HG03442 (cell line): ENCODE data around the gene HBZ.
"Not testable (repeated sequence)": the region's sequence is repeated elsewhere in the genome, so short reads cannot be mapped to it uniquely, and the experiment has no call there.

ENCODE experiments used
- ATAC-seq: cut with Tn5 transposase; IDR thresholded peaks from one replicate; pipeline ENCODE4 v1.9.1; 2021; ENCODE audit warnings: mild to moderate bottlenecking, moderate library complexity; ENCODE audit not compliant: unreplicated experiment

The HBZ gene

GRCh38 chr16:152141-153128 lies at the start of gene HBZ:
Gene HBZ, plus strand, starts transcription at chr16:152644. Its CDS starts 266 bp downstream, at chr16:152910.
- ATAC-seq, result no peak

- ATAC-seq, result no peak
These were observed 48.1 kb upstream of the HBZ start for GRCh38 chr16:104355-104754.

- no peak for ATAC-seq
These were observed 47.5 kb upstream of the HBZ start for GRCh38 chr16:104928-105327.

GRCh38 chr16:105521-105920 lies 46.9 kb upstream of the HBZ start:
- ATAC-seq, result no peak

GRCh38 chr16:106623-107324 lies 45.7 kb upstream of the HBZ start:
- ATAC-seq, result no peak

- ATAC-seq, result no peak
These were observed 40.1 kb upstream of the HBZ start for GRCh38 chr16:112153-112840.

GRCh38 chr16:114327-114726 lies 38.1 kb upstream of the HBZ start:
- ATAC-seq, result no peak

- ATAC-seq, result no peak
These were observed 36.4 kb upstream of the HBZ start for GRCh38 chr16:116015-116414.

GRCh38 chr16:117379-118365 lies 34.8 kb upstream of the HBZ start:
- ATAC-seq, result no peak

GRCh38 chr16:118857-119256 lies 33.6 kb upstream of the HBZ start:
- no peak for ATAC-seq

- ATAC-seq, result no peak
These were observed 33.1 kb upstream of the HBZ start for GRCh38 chr16:119295-119694.

GRCh38 chr16:119835-120491 lies 32.5 kb upstream of the HBZ start:
- no peak for ATAC-seq

GRCh38 chr16:120756-121155 lies 31.7 kb upstream of the HBZ start:
- ATAC-seq, result no peak

- no peak for ATAC-seq
These were observed 30.1 kb upstream of the HBZ start for GRCh38 chr16:122361-122760.

GRCh38 chr16:123558-124350 lies 28.7 kb upstream of the HBZ start:
- ATAC-seq, result not testable (repeated sequence)

GRCh38 chr16:125011-125410 lies 27.4 kb upstream of the HBZ start:
- no peak for ATAC-seq

GRCh38 chr16:129075-129474 lies 23.4 kb upstream of the HBZ start:
- no peak for ATAC-seq

- ATAC-seq, result no peak
These were observed 21.8 kb upstream of the HBZ start for GRCh38 chr16:130533-131173.
